ENCODE data around the gene KLKB1. TPM values are rescaled to one million over a fixed set of nuclear protein-coding genes. Genes with fewer than 3 reads are reported as not detected.

Gene KLKB1
- total RNA-seq, 2 experiments from 2014 or later, result not detected

DNA sequence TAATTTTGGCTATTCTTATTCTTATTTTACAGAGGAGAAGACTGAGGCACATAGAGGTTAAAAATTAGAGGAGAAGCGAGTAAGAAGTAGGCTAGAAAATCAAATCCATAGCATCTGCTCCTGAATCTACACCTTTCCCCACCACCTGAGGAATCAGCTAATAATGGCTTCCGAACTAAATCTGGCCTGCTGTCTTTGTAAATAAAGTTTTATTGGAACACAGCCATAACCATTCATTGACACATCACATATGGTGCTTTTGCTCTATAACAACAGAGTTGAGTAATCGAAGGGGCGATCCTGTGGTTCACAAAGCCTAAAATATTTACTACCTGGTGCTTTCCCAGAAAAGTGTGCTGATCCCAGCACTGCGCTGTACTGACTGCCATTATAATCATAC lies 76.9 kb downstream of the KLKB1 start:
- H3K4me1 Mint-ChIP-seq (ENCODE audit: low read depth), result no peaks in the 10 kb centered on the region
- H3K27me3 Mint-ChIP-seq, result peaks cover 24% of the 10 kb centered on the region
- intact Hi-C loops (cut with micrococcal nuclease), result no loop called here
- DNase-seq, result no peak
- POLR2A ChIA-PET, result no interaction called here
- no peaks in the 10 kb centered on the region for H3K9me3 Mint-ChIP-seq
- CTCF ChIA-PET, result no interaction called here
- H3K27ac Mint-ChIP-seq, result no peak overlapping the region
- H3K36me3 Mint-ChIP-seq, result no peaks in the 10 kb centered on the region
- no peak overlapping the region for H3K4me3 Mint-ChIP-seq

- ChIA-PET CTCF (interaction anchor here (0.6 to 1.7 kb wide), 2 partner anchors 9 to 1652 kb away, joined by 3 to 4 read pairs; no protein-coding TSS in a partner anchor), POLR2A (no interaction called here)
- Mint-ChIP-seq H3K27ac (no peak overlapping the region), H3K4me1 (ENCODE audit: low read depth) (no peaks in the 10 kb centered on the region), H3K4me3 (no peak overlapping the region), H3K27me3 (peaks cover 20% of the 10 kb centered on the region), H3K9me3 (no peaks in the 10 kb centered on the region), H3K36me3 (no peaks in the 10 kb centered on the region)
- intact Hi-C loops (cut with micrococcal nuclease), result no loop called here
- DNase-seq, result no peak
Observed at GRCh38 chr4:186304866-186305505, 77.7 kb downstream of the KLKB1 start.

GRCh38 chr4:186307497-186307896 lies 80.2 kb downstream of the KLKB1 start:
- intact Hi-C loops (cut with micrococcal nuclease), result no loop called here
- no peak for DNase-seq
- H3K9me3 Mint-ChIP-seq, result no peaks in the 10 kb centered on the region
- no peak overlapping the region for H3K4me3 Mint-ChIP-seq
- no peak overlapping the region for H3K27ac Mint-ChIP-seq
- no peaks in the 10 kb centered on the region for H3K36me3 Mint-ChIP-seq
- ChIA-PET POLR2A (no interaction called here), CTCF (no interaction called here)
- no peaks in the 10 kb centered on the region for H3K4me1 Mint-ChIP-seq (ENCODE audit: low read depth)
- peaks cover 20% of the 10 kb centered on the region for H3K27me3 Mint-ChIP-seq

DNA sequence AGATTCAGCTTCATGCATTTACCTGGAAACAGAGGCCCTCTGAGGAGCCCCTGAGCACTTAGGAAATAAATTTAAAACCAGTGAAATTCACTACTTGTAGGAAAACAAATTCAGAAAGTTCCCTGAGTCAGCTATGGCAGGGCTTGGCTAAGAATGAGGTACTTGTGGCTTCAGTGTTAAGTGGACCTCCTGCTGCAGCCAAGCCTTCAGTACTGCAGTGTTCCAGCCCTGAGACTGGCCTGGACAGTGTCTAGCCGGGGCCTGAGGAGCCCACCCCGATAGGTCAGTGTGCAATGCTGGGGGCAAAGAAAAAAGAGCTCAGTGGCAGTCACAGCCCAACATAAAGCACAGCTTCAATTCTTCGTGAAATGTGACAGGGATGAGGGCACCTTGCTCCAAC lies 80.6 kb downstream of the KLKB1 start:
- intact Hi-C loops (cut with micrococcal nuclease), result no loop called here
- Mint-ChIP-seq H3K9me3 (no peaks in the 10 kb centered on the region), H3K4me1 (ENCODE audit: low read depth) (no peaks in the 10 kb centered on the region), H3K36me3 (no peaks in the 10 kb centered on the region), H3K27ac (no peak overlapping the region), H3K27me3 (peaks cover 20% of the 10 kb centered on the region), H3K4me3 (no peak overlapping the region)
- POLR2A ChIA-PET, result no interaction called here
- CTCF ChIA-PET, result no interaction called here
- DNase-seq, result no peak

Other genes with a start within 250 kb of the KLKB1 start
- gene TLR3, start 158.4 kb upstream of the KLKB1 start, total RNA-seq, result under 1 TPM in 1 of 2 experiments, not detected in 1; 0.10 TPM
- gene FAM149A, start 122.8 kb upstream of the KLKB1 start, total RNA-seq, result under 1 TPM; 0.40 to 0.46 TPM
- 1 to 10 TPM; 4.9 to 5.2 TPM for gene CYP4V2, start 35.9 kb upstream of the KLKB1 start, total RNA-seq
- not detected for gene F11, start 38.7 kb downstream of the KLKB1 start, total RNA-seq

Measured in activated CD4-positive, alpha-beta memory T cell treated with anti-CD3 and anti-CD28 coated beads for 36 hours (primary cell).